UCSD-AML1 (cell line): Measurements from ENCODE around the gene LGSN.
A peak's percentile ranks its signal among the peaks of the same experiment; 100 is the strongest.
"Not testable (repeated sequence)": the region's sequence is repeated elsewhere in the genome, so short reads cannot be mapped to it uniquely, and the experiment has no call there.

Experiments
- DNase-seq: peaks from one replicate; lab custom pipeline; 2025; ENCODE audit not compliant: unreplicated experiment; lab: John Stamatoyannopoulos, UW

LGSN gene, protein sequence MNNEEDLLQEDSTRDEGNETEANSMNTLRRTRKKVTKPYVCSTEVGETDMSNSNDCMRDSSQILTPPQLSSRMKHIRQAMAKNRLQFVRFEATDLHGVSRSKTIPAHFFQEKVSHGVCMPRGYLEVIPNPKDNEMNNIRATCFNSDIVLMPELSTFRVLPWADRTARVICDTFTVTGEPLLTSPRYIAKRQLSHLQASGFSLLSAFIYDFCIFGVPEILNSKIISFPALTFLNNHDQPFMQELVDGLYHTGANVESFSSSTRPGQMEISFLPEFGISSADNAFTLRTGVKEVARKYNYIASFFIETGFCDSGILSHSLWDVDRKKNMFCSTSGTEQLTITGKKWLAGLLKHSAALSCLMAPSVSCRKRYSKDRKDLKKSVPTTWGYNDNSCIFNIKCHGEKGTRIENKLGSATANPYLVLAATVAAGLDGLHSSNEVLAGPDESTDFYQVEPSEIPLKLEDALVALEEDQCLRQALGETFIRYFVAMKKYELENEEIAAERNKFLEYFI

DNA sequence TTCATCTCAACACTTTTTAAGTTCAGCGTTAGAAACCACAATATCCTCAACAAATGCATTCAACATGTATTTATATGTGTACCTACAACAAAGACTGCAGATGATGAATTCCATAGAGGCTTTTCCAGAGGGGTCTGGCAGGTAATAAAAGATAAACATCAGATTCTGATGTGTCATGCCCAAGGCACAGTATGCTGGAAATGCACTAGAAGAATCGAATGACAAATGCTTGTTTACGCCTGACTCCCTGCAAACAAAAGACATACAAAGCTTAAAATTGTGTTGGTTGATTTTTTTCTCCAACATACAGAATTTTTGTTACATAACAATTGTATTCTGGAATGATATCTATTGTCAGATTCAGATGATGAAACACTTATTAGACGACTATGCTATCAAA lies at the start of gene LGSN:
Gene LGSN, minus strand, starts transcription at position 45 of the 400 bp plus-strand sequence. Its CDS starts 40 bp downstream, at position 5.
- no peak for DNase-seq

DNA sequence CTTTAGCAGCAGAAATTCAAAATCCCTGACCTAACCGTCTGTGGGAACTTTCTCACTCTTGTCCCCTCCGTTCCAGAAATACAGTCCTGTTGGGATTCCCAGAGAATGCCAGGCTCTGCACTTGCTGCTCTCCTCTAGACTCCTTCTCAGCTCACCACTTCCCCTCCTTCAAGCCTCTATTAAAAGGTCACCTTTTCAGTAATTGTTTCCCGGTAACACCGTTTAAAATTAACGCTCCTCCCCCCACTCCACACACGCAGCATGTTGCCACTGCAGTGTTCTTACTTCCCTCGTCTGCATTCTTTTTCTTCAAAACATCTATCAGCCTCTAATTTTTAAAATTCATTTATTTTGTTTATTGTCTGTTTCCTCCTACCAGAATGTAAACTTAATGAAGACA lies 48.6 kb upstream of the LGSN start:
- DNase-seq = no peak

DNA sequence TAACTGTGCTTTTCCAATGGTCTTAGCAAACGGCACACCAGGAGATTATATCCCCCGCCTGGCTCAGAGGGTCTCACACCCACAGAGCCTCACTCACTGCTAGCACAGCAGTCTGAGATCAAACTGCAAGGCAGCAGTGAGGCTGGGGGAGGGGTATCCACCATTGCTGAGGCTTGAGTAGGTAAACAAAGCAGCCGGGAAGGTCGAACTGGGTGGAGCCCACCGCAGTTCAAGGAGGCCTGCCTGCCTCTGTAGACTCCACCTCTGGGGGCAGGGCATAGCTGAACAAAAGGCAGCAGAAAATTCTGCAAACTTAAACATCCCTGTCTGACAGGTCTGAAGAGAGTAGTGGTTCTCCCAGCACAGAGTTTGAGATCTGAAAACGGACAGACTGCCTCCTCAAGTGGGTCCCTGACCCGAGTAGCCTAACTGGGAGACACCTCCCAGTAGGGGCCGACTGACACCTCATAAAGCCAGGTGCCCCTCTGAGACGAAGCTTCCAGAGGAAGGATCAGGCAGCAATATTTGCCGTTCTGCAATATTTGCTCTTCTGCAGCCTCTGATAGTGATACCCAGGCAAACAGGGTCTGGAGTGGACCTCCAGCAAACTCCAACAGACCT lies 42.8 kb upstream of the LGSN start:
- not testable (repeated sequence) for DNase-seq

DNA sequence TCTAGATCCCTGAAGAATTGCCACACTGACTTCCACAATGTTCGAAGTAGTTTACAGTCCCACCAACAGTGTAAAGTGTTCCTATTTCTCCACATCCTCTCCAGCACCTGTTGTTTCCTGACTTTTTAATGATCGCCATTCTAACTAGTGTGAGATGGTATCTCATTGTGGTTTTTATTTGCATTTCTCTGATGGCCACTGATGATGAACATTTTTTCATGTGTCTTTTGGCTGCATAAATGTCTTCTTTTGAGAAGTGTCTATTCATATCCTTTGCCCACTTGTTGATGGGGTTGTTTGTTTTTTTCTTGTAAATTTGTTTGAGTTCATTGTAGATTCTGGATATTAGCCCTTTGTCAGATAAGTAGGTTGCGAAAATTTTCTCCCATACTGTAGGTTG lies 37.6 kb upstream of the LGSN start:
- not testable (repeated sequence) for DNase-seq

DNA sequence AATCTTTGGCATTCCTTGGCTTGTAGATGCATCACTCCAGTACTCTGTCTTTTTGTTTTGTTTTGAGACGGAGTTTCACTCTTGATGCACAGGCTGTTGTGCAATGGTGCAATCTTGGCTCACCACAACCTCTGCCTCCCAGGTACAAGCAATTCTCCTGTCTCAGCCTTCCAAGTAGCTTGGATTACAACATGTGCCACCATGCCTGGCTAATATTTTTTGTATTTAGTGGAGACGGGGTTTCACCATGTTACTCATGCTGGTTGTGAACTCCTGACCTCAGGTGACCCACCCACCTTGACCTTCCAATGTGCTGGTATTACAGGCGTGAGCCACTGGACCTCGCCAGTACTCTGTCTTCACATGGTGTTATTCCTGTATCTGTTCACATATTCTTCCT lies 35.8 kb upstream of the LGSN start:
- no peak for DNase-seq

DNA sequence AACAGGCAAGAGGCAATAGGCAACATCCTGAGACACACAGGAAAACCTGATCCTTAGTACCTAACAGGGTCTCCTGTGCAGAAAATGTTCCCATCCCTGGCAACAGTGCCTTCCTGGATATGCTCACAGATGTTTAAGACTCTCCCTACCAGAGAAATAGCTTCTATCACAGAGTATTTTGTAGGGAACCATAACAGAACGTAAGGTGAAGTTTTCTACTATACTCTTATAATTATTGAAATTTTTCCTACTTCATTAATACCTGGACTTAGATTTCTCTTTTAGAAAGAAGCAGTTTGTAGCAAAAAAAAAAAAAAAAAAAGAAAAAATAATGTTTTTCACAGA lies 33.5 kb upstream of the LGSN start:
- no peak for DNase-seq

DNA sequence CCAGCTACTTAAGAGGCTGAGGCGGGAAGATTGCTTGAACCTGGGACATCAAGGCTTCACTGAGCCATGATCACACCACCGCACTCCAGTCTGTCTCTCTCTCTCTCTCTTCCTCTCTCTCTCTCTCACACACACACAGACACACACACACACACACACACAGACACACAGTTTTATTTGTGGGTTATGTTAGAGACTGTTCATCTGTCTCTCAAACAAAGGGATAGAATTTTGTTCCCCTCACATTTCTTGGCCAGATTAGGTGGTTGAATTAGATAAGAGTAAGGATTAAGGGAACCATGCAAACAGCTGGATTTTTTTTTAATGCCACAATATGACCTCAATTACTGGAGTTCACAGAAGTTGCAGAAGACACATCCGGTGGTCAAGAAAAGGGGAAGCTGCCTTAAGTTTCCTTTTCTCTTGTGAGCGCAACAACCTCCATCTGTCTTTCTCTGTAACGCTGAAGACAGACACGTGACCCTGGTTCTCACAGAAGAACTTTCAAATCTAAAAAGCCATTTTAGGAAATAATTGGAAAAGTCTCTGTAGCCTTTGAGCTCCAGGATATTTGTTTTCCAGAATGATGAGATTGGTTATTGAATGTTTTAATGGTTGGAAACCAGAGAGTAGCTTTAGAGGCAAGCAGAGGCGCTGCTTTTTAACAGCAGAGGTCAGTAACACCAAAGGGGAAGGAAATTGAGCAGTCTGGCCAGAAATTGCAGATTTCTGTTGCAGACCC lies 32.9 kb upstream of the LGSN start:
- peak; percentile 34 for DNase-seq

DNA sequence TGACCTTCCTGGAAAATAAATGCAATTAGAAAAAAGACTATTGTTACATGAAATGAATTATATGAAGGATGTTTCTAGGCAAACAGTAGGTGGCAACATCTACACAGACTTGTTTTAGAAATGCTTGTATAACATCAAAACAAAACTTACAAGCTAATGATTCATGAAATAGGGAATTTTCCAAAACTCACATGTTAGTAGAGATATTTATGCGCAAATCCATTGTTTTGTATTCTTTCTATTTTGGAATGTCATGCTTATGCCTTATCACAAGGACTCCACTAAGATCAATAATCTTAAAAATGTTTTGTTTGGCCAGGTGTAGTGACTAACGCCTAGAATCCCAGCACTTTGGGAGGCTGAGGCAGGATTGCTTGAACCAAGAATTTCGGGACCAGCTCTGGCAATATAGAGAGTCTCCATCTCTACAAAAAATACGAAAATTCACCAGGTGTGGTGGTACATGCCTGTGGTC lies 32.3 kb upstream of the LGSN start:
- DNase-seq = no peak

DNA sequence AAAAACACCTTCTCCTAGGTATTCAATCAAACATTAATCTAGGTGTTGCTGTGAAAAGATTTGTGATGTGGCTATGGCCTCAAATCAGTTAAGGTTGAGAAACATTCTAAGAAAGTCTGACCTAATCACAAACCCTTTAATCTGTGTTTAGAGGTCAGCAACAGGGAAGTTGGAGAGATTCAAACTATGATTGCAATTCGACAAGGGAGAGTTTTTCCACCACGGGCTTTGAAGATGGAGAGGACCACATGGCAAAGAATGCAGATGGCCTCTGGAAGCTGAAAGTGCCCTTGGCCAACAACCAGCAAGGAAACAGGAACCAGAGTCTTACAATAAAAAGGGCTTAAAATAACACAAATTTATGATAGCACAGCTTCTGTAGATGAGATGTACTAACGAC lies 29.6 kb upstream of the LGSN start:
- DNase-seq = no peak

DNA sequence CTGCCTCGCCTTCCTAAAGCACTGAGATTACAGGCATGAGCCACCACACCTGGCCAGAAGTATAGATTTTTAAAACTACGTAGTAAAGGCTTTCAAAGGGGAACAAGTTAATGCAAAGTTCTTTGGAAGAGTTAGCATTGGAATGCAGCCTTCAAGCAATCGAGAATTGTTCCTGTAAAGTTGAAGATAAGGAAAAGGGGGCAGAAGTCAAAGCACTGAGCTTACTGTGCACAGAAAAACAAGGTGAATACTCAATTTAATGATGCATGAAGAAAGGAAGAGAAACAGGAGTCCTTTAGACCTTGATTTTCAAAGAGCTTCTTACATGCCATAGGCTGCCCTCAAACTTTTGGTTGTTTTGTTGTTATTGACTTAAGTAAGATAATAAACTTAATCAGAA lies 29.1 kb upstream of the LGSN start:
- DNase-seq = no peak

DNA sequence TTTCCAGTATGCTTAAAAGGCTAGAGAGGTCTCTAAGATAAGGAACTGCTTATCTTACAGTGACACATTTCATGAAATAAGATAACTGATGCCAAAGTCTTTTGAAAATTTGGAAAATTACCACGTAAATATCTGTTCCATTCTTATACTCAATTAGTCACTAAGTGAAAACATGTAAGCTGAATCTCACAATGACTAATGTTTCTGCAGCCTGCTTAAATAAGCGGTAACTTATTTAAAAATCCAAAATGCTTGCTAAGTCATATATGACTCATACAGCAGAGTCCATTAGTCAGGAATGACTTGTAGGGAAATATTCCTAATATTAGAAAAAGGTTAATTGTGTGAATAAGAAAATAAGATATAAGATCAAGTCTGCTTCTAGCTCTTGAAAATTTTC lies 27.8 kb upstream of the LGSN start:
- DNase-seq = no peak

DNA sequence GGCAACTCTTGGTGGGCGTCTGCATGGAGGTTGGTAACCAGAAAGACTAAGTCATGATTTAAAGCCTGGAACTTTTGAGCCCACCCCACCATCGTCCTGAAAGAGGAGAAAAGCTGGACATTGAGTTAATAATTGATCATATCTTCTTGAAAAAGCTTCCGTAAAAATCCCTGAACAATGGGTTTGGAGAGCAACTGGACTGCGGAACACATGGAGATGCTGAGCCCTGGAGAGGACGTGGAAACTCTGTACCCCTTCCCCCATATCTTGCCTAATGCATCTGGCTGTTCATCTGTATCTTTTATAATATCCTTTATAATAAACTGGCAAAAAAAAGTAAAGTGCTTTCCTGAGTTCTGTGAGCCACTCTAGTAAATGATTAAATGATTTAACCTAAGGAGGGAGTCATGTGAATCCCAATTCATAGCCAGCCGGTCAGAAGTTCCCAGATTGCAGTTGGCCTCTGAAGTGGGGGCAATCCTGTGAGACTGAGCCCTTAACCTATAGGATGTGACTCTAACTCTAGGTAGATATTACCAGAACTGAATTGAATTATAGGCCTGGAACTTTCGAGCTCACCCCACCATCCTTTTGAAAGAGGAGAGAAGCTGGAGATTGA lies 26.5 kb upstream of the LGSN start:
- no peak for DNase-seq

DNA sequence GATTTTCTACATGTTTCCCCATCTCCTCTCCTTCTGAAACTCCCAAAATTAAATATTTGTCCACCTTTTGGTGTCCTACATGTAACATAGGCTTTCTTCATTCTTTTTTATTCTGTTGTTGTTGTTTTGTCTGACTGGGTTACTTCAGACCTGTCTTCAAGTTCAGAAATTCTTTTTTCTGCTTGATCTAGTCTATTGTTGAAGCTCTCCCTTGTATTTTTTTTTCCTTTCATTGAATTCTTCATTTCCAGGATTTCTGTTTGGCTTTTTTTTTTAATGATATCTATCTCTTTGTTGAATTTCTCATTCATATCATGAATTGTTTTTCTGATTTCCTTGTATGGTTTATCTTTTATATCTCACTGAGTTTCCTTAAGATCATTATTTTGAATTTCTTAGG lies 20.6 kb upstream of the LGSN start:
- no peak for DNase-seq

DNA sequence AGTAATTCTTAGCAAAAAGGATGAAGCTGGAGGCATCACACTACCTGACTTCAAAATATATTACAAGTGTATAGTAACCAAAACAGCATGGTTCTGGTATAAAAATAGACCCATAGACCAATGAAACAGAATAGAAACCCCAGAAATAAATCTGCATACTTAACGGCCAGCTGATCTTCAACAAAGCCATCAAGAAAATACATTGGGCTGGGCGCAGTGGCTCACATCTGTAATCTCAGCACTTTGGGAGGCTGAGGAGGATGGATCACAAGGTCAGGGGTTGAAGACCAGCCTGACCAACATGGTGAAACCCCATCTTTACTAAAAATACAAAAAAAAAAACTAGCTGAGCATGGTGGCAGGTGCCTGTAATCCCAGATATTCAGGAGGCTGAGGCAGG lies 14.9 kb upstream of the LGSN start:
- not testable (repeated sequence) for DNase-seq

DNA sequence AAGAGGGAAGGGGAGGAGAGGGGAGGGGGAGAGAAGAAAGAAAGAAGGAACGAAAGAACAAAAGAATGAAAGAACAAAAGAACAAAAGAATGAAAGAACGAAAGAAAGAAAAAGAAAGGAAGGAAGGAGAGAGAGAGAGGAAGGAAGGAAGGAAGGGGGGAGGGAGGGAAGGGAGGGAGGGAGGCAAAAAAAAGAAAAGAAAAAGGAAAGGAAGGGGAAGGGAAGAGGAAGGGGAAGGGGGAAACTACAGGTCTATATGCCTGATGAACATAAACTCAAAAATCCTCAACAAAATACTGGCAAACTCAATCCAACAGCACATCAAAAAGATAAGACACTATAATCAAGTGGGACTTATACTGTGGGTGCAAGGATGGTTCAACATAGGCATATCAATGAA lies 13.7 kb upstream of the LGSN start:
- no peak for DNase-seq

DNA sequence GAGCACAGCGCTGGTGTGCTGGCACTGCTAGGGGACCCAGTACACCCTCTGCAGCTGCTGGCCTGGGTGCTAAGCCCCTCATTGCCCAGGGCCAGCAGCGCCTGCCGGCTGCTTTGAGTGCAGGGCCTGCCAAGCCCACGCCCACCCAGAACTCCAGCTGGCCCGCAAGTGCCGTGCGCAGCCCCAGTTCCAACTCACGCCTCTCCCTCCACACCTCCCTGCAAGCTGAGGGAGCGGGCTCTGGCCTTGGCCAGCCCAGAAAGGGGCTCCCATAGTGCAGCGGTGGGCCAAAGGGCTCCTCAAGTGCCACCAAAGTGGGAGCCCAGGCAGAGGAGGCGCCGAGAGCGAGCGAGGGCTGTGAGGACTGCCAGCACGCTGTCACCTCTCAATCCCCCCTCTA lies 6.8 kb upstream of the LGSN start:
- not testable (repeated sequence) for DNase-seq

DNA sequence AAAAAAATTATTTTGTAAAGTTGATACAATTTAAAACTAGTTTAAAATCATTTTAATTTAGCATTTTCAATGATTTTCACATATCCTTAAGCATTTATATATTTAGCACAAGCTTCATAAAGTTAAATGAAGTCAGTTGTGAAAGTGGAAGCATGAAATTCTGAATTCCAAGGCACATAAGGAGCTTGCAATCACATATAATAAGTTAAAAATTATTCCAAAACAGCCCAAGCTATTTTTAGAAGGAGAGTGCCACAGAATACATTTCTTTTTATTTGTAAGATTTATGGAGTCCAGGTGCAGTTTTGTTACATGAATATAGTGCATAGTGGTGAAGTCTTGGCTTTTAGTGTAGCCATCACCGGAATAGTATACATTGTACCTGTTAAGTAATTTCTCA lies 3.2 kb upstream of the LGSN start:
- DNase-seq = no peak

DNA sequence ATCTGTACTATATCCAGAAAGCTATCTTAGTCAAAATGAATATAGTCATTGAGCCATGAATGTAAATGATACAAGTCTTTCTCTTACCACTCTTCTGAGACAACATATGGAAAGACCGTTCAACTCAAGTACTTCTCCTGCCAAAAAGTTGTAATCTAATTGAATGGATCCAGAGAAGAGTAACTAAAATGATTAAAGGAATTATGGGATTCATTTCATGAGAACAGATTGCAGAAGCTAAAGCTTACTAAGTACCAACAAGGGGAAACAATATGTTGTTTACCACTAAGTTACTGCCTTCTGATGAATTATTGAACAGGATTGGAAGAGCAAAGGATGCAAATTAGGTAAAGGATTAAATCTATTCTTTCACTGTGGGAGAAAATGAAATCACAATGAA lies 2.0 kb upstream of the LGSN start:
- DNase-seq = no peak

DNA sequence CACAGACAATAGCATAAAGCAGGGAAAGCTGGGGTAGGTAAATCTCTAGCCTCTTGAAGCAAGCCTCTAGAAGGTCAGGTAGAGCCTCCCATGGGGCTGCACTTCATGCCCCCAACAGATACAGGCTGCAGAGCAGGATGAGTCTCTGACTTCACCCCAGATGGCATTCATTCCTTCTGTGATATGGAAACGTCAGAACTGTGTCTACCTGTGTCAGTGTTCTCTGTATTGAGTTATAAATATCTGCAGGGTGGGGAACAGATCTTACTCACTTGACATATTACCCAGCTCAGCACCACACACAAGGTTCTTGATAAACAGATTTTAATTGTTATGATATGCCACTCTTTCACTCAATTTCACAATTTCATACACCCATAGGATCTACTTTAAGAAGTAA lies 2.1 kb downstream of the LGSN start:
- DNase-seq = no peak

DNA sequence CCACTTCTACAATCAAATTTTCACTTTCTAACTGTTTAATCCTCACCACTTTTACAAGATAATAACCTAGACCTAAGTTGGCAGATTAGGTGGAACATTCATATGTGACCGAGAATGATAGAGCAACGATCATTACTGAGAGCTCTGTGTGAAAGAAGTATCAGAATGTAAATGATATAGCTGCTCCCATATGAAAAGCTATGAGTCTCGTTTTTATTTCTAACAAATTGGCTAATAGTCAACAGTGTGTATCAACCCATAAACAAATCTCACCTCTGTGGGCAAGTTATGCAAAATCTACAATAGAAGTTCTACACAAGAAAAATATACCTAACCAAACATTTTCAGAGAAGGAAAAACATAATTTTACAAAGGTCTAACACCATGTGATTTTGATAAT lies 3.7 kb downstream of the LGSN start:
- no peak for DNase-seq

DNA sequence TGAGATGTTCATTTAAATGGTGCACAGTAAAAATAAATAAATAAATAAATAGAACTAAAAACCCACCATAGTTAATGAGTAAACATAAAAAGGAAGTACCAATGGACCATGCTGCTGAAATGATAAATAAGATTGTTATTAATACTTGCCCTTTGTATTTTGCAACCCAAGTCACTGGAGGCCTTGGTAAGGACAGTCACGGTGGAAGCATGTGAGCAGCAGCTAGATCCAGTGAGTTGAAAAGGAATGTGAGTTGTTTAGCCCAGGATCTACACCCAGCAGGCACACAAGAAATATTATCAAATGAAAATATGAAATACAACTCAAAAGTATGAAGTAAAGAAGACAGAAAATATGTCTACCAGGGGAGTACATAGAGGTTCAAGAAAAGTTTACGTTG lies 6.7 kb downstream of the LGSN start:
- no peak for DNase-seq
